ENCODE measurements around the gene SNAPC4. TPM values are rescaled to one million over a fixed set of nuclear protein-coding genes. Genes with fewer than 3 reads are reported as not detected.

The SNAPC4 gene
- total RNA-seq, 1 experiment from 2014 or later = 13.3 TPM

GRCh38 chr9:136438548-136439480 is 38.8 kb upstream of the SNAPC4 start:
- Histone ChIP-seq H3K36me3 (replicated peaks; ENCODE audit: control insufficient read depth, insufficient read depth, low read length) (peaks cover 18% of the 10 kb centered on the region), H3K27me3 (ENCODE audit: control insufficient read depth, insufficient read depth, low read length) (peaks cover 3% of the 10 kb centered on the region; the same call in 1 of the 2 replicates), H3K4me3 (ENCODE audit: insufficient read depth, low read depth, low read length) (peak overlapping the region; percentile 71)
- peak; percentile 89 for DNase-seq

GRCh38 chr9:136437839-136438547 is 38.0 kb upstream of the SNAPC4 start:
- H3K4me3 ChIP-seq (ENCODE audit: insufficient read depth, low read depth, low read length) = peak overlapping the region; percentile 71
- peaks cover 15% of the 10 kb centered on the region for H3K36me3 ChIP-seq (replicated peaks; ENCODE audit: control insufficient read depth, insufficient read depth, low read length)
- DNase-seq = no peak
- peaks cover 3% of the 10 kb centered on the region; the same call in 1 of the 2 replicates for H3K27me3 ChIP-seq (ENCODE audit: control insufficient read depth, insufficient read depth, low read length)

GRCh38 chr9:136437430-136437829 is 37.5 kb upstream of the SNAPC4 start:
- 0 out of 2 replicates have a peak overlapping the region, but pooled peaks have one; percentile 71 for H3K4me3 ChIP-seq (ENCODE audit: insufficient read depth, low read depth, low read length)
- H3K27me3 ChIP-seq (ENCODE audit: control insufficient read depth, insufficient read depth, low read length) = peaks cover 3% of the 10 kb centered on the region; the same call in 1 of the 2 replicates
- peaks cover 13% of the 10 kb centered on the region for H3K36me3 ChIP-seq (replicated peaks; ENCODE audit: control insufficient read depth, insufficient read depth, low read length)
- no peak for DNase-seq

DNA sequence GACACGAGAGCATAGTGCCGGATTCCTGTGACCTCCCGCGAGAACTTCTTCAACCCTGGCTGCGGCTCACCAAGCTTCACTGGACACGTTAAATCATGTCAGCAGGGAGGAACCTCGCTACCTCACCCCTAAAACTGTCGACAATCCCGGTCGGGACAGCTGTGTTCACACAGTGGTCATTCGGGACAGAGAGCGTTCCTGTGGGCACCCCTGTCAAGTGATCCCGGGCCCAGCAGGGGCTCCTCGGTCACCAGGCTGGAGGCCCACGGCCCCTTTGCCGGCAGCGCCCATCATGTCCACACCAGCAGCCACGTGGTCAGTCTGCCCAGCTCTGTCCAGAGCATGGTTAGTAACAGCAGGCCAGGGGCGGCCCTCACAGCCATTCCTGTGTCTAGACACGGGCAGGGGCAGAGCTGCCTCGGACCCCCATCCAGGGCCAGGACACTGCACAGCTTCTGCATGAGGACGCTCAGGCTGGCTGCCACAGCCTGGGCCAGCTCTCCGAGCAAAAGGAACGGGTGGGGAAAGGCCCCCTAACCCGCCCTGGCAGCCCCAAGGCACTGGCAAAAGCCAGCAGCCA is 36.2 kb upstream of the SNAPC4 start:
- Histone ChIP-seq H3K36me3 (replicated peaks; ENCODE audit: control insufficient read depth, insufficient read depth, low read length) (peaks cover 4% of the 10 kb centered on the region), H3K4me3 (ENCODE audit: insufficient read depth, low read depth, low read length) (no peak overlapping the region), H3K27me3 (ENCODE audit: control insufficient read depth, insufficient read depth, low read length) (peaks cover 3% of the 10 kb centered on the region; the same call in 1 of the 2 replicates)
- DNase-seq = no peak

GRCh38 chr9:136434580-136435169 is 34.7 kb upstream of the SNAPC4 start:
- no peak for DNase-seq
- H3K36me3 ChIP-seq (replicated peaks; ENCODE audit: control insufficient read depth, insufficient read depth, low read length) = no peaks in the 10 kb centered on the region; the same call in none of the 2 replicates
- no peak overlapping the region for H3K4me3 ChIP-seq (ENCODE audit: insufficient read depth, low read depth, low read length)
- peaks cover 3% of the 10 kb centered on the region; the same call in 1 of the 2 replicates for H3K27me3 ChIP-seq (ENCODE audit: control insufficient read depth, insufficient read depth, low read length)

DNA sequence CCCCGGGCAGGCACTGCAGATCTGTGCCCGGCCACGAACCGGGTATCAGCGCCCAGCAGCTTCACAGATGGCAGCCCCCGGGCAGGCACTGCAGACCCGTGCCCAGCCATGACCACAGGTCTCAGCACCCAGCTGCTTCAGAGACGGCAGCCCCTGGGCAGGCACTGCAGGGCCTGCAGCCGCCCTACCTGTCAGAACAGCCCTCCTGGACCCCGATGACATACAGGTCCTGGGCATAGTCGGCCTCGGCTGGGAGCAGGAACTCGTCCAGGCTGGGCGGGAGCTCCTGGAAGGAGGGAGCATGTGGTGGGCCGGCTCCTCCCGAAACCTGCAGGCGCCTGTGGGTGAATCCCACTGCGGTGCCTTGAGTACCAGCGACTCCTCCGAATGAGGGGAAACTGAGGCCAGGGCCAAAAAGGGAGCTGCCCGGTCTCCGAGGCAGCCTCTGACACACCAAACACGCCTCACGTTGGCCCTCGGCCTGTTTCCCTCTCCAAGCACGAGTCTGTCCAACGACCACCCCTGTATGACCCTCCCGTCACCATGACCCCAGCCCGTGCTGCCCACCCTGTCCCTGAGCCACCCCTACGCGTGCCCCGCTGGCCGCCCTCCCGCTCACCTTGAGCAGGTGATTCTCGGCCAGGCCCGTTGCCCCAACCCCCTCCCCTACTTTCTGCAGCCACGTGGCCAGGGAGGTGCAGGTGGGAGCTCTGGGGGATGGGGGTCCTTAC is 34.0 kb upstream of the SNAPC4 start:
- Histone ChIP-seq H3K4me3 (ENCODE audit: insufficient read depth, low read depth, low read length) (no peak overlapping the region), H3K27me3 (ENCODE audit: control insufficient read depth, insufficient read depth, low read length) (peaks cover 3% of the 10 kb centered on the region; the same call in 1 of the 2 replicates), H3K36me3 (replicated peaks; ENCODE audit: control insufficient read depth, insufficient read depth, low read length) (peaks cover 2% of the 10 kb centered on the region)
- DNase-seq = no peak

- DNase-seq = no peak
- Histone ChIP-seq H3K4me3 (ENCODE audit: insufficient read depth, low read depth, low read length) (no peak overlapping the region), H3K27me3 (ENCODE audit: control insufficient read depth, insufficient read depth, low read length) (no peaks in the 10 kb centered on the region), H3K36me3 (replicated peaks; ENCODE audit: control insufficient read depth, insufficient read depth, low read length) (peaks cover 2% of the 10 kb centered on the region)
Measured at GRCh38 chr9:136433043-136433715, 33.2 kb upstream of the SNAPC4 start.

DNA sequence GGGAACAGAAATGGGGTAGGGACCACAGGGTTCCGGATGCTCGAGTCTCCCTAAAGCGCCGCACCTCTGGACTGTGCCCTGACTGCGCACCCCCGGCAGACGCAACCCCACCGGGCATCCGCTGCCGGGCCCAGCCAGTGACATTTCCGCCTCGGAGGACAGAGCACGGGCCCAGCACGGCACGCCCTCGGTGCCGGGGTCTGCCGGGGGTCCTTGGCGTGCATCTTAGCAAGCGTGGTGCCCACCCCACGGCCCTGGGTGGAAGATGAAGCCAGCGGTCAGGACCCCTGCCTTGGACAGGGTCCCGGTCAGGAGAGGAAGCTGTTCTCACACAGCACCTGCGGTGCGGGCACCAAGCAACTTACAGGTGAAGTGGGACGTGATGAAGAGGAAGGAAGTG is 32.6 kb upstream of the SNAPC4 start:
- DNase-seq = no peak
- Histone ChIP-seq H3K27me3 (ENCODE audit: control insufficient read depth, insufficient read depth, low read length) (no peaks in the 10 kb centered on the region), H3K4me3 (ENCODE audit: insufficient read depth, low read depth, low read length) (no peak overlapping the region), H3K36me3 (replicated peaks; ENCODE audit: control insufficient read depth, insufficient read depth, low read length) (peaks cover 2% of the 10 kb centered on the region)

- H3K4me3 ChIP-seq (ENCODE audit: insufficient read depth, low read depth, low read length) = no peak overlapping the region
- H3K36me3 ChIP-seq (replicated peaks; ENCODE audit: control insufficient read depth, insufficient read depth, low read length) = peaks cover 2% of the 10 kb centered on the region
- no peak for DNase-seq
- H3K27me3 ChIP-seq (ENCODE audit: control insufficient read depth, insufficient read depth, low read length) = no peaks in the 10 kb centered on the region
Measured at GRCh38 chr9:136431782-136432350, 31.9 kb upstream of the SNAPC4 start.

- no peak for DNase-seq
- Histone ChIP-seq H3K4me3 (ENCODE audit: insufficient read depth, low read depth, low read length) (no peak overlapping the region), H3K27me3 (ENCODE audit: control insufficient read depth, insufficient read depth, low read length) (no peaks in the 10 kb centered on the region), H3K36me3 (replicated peaks; ENCODE audit: control insufficient read depth, insufficient read depth, low read length) (peaks cover 2% of the 10 kb centered on the region)
Measured at GRCh38 chr9:136430588-136431234, 30.7 kb upstream of the SNAPC4 start.

DNA sequence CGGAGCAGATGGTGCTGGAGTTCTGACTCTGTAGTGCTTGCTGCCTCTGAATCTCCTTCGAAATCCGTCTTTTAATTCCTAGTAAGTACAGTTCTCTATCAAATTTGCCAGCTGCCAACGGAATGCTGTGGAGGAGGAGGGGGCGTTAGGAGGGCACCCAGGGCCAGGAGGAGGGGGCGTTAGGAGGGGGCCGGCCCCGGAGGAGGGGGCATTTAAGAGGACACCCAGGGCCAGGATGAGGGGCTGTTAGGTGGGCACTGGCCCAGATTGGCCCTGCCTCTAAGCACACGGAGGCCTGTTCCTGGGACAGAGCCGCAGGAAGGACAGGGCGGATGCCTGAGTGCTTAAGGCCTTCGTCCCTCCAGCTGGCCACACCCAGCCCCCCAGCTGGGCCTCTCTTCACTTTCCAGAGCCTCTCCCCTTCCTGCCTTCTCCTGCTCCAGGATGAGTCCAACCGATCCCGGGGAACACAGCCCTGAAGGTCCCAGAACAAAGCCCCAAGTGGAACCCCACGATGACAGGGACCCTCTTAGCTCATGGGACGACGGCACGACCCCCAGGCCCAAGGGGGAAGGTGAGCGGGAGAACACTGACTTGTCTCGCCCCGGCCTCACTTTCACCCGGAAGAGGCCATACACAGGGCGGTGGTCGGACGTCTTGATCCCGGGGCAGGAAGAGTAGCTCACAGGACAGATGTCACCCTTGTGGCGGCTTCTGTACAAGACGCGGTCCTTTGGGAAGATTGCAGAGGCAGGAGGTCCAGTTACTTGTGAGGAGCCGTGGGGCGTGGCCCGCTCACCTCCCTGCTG is 29.9 kb upstream of the SNAPC4 start:
- peaks cover 2% of the 10 kb centered on the region for H3K36me3 ChIP-seq (replicated peaks; ENCODE audit: control insufficient read depth, insufficient read depth, low read length)
- DNase-seq = no peak
- no peak overlapping the region for H3K4me3 ChIP-seq (ENCODE audit: insufficient read depth, low read depth, low read length)

DNA sequence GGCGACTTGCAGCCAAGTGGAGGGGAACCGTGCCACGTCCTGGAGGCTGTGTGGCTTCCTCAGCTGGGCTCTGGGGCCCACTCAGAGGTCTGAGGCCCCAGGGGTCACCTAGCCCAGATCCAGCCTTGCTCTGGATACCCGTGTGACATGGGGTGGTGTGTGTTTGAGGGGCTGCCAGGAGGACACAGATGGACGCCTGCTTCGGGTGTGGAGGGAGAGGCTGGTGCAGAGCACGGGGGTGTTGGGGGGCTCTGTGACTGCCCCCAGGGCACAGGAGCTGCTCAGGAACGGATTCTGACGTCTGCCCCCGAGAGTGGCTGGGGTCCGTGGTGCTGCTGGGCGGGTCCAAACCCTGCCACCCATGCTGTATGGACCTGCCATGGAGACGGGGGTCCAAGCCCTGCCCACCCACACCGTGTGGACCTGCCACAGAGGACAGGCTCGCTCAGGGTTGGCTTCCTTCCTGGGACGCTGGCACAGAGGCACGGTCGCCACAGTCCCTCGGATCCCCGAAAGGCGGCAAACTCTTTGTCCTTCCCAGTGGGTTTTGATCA is 29.2 kb upstream of the SNAPC4 start:
- no peak overlapping the region for H3K4me3 ChIP-seq (ENCODE audit: insufficient read depth, low read depth, low read length)
- H3K27me3 ChIP-seq (ENCODE audit: control insufficient read depth, insufficient read depth, low read length) = no peaks in the 10 kb centered on the region
- peaks cover 5% of the 10 kb centered on the region for H3K36me3 ChIP-seq (replicated peaks; ENCODE audit: control insufficient read depth, insufficient read depth, low read length)
- DNase-seq = no peak

More for the DNA sequence above, 29.9 kb upstream of the SNAPC4 start:
- no peaks in the 10 kb centered on the region for H3K27me3 ChIP-seq (ENCODE audit: control insufficient read depth, insufficient read depth, low read length)

All from H7 (cell line).